Measurements from ENCODE around the gene MFSD6L. TPM values are rescaled to one million over a fixed set of nuclear protein-coding genes. Genes with fewer than 3 reads are reported as not detected.

MFSD6L gene
- polyA plus RNA-seq, 3 donors = 0.08 to 0.37 TPM; not detected in 1

DNA sequence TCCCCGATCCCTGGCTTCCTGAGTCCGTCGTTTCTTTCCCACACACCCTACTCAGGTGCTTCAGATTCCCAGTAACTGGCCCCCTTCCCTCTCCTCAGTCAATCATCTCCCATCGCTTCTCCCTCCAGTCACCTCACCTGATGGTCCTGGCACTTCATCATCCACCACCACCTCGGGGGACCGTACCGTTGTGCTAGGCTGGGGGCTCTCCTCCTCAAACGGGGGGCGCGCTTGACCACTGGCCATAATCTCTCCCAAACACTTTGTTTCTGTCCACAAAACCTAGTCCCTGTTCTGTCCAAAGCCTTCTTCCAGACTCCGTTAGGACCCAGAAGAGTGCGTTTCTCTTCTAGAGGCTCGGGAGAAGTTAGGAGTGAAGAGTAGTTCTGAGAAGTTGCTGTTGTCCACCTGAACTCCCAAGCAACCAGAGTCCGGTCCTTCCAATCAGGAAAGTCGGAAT lies 41.0 kb downstream of the MFSD6L start, which contains the start of gene SPDYE4:
Gene SPDYE4 (minus strand): TSS at position 410 of the 460 bp plus-strand sequence. CDS start 164 bp downstream, at position 246.
- H3K36me3 Mint-ChIP-seq = no peaks in the 10 kb centered on the region
- H3K27me3 Mint-ChIP-seq (ENCODE audit: low read depth in 3 of 3) = peaks cover 3 to 12% (median 4%) of the 10 kb centered on the region in 3 donors
- H3K9ac ChIP-seq (ENCODE audit: insufficient read depth, low read length, poor library complexity, severe bottlenecking) = no peak within 1 kb of the TSS
- H3K79me2 ChIP-seq (ENCODE audit: insufficient read depth, low read length) = no peaks in the 10 kb centered on the region
- H3K4me2 ChIP-seq (replicated peaks; ENCODE audit: extremely low read depth, low read length, poor library complexity, severe bottlenecking) = no peak within 1 kb of the TSS
- no peak within 1 kb of the TSS for H3K4me3 ChIP-seq (replicated peaks in 1 of 3; ENCODE audit: low read depth in 2 of 3, low read length in 3 of 3)
- no peaks in the 10 kb centered on the region for H3K9me3 ChIP-seq (replicated peaks in 1 of 2; ENCODE audit: control insufficient read depth in 1 of 2, insufficient read depth in 1 of 2, low read length in 2 of 2)
- H4K20me1 ChIP-seq (ENCODE audit: insufficient read depth, low read length) = no peaks in the 10 kb centered on the region
- no peaks in the 10 kb centered on the region for H3K27me3 ChIP-seq (ENCODE audit: control insufficient read depth in 2 of 2, insufficient read depth in 2 of 2, low read length in 2 of 2)
- H3K4me1 ChIP-seq (ENCODE audit: control insufficient read depth in 1 of 2, insufficient read depth in 2 of 2, low read length in 2 of 2) = no peaks in the 10 kb centered on the region
- DNase-seq = no peak
- WGBS (ENCODE audit: insufficient coverage) = 98% methylated on average over 11 of the region's 15 CpGs
- no peak within 1 kb of the TSS for H3K4me3 Mint-ChIP-seq
- peaks cover 0 to 7% (median 6%) of the 10 kb centered on the region in 7 donors for H3K9me3 Mint-ChIP-seq
- H3K4me1 Mint-ChIP-seq = no peaks in the 10 kb centered on the region
- peak within 1 kb of the TSS in 1 of 7 donors; percentile 61 for H3K27ac Mint-ChIP-seq
- intact Hi-C loops (cut with micrococcal nuclease) = no loop called here
- no peak within 1 kb of the TSS for H2AFZ ChIP-seq (ENCODE audit: insufficient read depth, low read depth, low read length, poor library complexity, severe bottlenecking)
- H3K36me3 ChIP-seq (replicated peaks in 1 of 2; ENCODE audit: control insufficient read depth in 1 of 2, insufficient read depth in 2 of 2, low read length in 2 of 2) = no peaks in the 10 kb centered on the region
- TF ChIP-seq, protein P1, sequence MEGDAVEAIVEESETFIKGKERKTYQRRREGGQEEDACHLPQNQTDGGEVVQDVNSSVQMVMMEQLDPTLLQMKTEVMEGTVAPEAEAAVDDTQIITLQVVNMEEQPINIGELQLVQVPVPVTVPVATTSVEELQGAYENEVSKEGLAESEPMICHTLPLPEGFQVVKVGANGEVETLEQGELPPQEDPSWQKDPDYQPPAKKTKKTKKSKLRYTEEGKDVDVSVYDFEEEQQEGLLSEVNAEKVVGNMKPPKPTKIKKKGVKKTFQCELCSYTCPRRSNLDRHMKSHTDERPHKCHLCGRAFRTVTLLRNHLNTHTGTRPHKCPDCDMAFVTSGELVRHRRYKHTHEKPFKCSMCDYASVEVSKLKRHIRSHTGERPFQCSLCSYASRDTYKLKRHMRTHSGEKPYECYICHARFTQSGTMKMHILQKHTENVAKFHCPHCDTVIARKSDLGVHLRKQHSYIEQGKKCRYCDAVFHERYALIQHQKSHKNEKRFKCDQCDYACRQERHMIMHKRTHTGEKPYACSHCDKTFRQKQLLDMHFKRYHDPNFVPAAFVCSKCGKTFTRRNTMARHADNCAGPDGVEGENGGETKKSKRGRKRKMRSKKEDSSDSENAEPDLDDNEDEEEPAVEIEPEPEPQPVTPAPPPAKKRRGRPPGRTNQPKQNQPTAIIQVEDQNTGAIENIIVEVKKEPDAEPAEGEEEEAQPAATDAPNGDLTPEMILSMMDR (IDR thresholded peaks at IDR 0.05) = no peak
- H3K27ac ChIP-seq (ENCODE audit: low read depth in 1 of 2, low read length in 2 of 2) = no peak within 1 kb of the TSS

DNA sequence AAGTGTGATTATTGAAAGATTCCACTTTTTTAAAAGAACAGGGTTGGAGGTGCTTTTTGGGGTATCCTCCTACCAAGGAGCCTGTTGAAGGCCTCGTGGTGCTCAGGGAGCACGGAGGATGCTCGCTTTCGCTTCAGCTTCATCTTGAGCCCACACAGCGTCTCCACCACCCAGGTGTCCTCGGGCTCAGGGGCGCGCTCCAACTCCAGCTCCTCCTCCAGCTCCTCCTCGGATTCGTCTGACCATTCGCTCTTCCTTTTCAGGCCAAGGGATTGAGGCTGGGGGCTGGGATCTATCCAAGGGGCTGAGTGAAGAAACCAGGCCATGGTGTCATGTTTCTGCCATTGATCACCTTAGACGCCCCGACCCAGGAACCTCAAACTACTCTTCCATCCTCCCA lies 42.0 kb downstream of the MFSD6L start:
- Histone ChIP-seq H3K79me2 (ENCODE audit: insufficient read depth, low read length) (no peaks in the 10 kb centered on the region), H3K9ac (ENCODE audit: insufficient read depth, low read length, poor library complexity, severe bottlenecking) (no peak overlapping the region), H3K4me1 (ENCODE audit: control insufficient read depth in 1 of 2, insufficient read depth in 2 of 2, low read length in 2 of 2) (no peaks in the 10 kb centered on the region), H3K4me2 (replicated peaks; ENCODE audit: extremely low read depth, low read length, poor library complexity, severe bottlenecking) (no peak overlapping the region), H3K9me3 (replicated peaks in 1 of 2; ENCODE audit: control insufficient read depth in 1 of 2, insufficient read depth in 1 of 2, low read length in 2 of 2) (no peaks in the 10 kb centered on the region), H4K20me1 (ENCODE audit: insufficient read depth, low read length) (no peaks in the 10 kb centered on the region), H2AFZ (ENCODE audit: insufficient read depth, low read depth, low read length, poor library complexity, severe bottlenecking) (no peak overlapping the region), H3K27me3 (ENCODE audit: control insufficient read depth in 2 of 2, insufficient read depth in 2 of 2, low read length in 2 of 2) (no peaks in the 10 kb centered on the region), H3K36me3 (replicated peaks in 1 of 2; ENCODE audit: control insufficient read depth in 1 of 2, insufficient read depth in 2 of 2, low read length in 2 of 2) (no peaks in the 10 kb centered on the region), H3K27ac (ENCODE audit: low read depth in 1 of 2, low read length in 2 of 2) (no peak overlapping the region), H3K4me3 (replicated peaks in 1 of 3; ENCODE audit: low read depth in 2 of 3, low read length in 3 of 3) (no peak overlapping the region)
- no peaks in the 10 kb centered on the region for H3K36me3 Mint-ChIP-seq
- TF ChIP-seq, protein P1 (IDR thresholded peaks at IDR 0.05) = no peak
- no peak for DNase-seq
- no peaks in the 10 kb centered on the region for H3K4me1 Mint-ChIP-seq
- H3K27ac Mint-ChIP-seq = peak overlapping the region in 1 of 7 donors; percentile 58
- intact Hi-C loops (cut with micrococcal nuclease) = no loop called here
- H3K4me3 Mint-ChIP-seq = no peak overlapping the region
- WGBS (ENCODE audit: insufficient coverage) = 97% methylated on average over 6 of the region's 13 CpGs
- H3K9me3 Mint-ChIP-seq = peaks cover 0 to 4% (median 3%) of the 10 kb centered on the region in 7 donors
- H3K27me3 Mint-ChIP-seq (ENCODE audit: low read depth in 3 of 3) = peaks cover 3 to 12% (median 3%) of the 10 kb centered on the region in 3 donors
